Subcutaneous adipose tissue (tissue), 4 donors: ENCODE results near the gene UTY. TPM values are rescaled to one million over a fixed set of nuclear protein-coding genes. Genes with fewer than 3 reads are reported as not detected.

Source experiments
- CTCF ChIP-seq: fragments of 450-650 bp; IDR thresholded peaks from one replicate; pipeline ENCODE4 v1.5.1; 2016; ENCODE audit warnings: low read depth, mild to moderate bottlenecking, control low read depth, antibody characterized with exemption, moderate library complexity
- total RNA-seq, 4 donors: library from RNA; depleted of rRNA; stranded (reverse); fragments of >200 nt; gene quantifications; one replicate each; pipeline ENCODE4 v1.1.0, GENCODE V29; 2016

UTY gene
- total RNA-seq: 10 to 100 TPM in 2 of 4 donors, not detected in 2; 40.9 to 55.1 TPM

- TF ChIP-seq CTCF: no peak
These were observed at the start of gene UTY for GRCh38 chrY:13479828-13480227. TSS of gene UTY (minus strand) at chrY:13480033. CDS start at chrY:13479665, 368 bp downstream.

- no peak for TF ChIP-seq CTCF
These were observed 40.6 kb upstream of the UTY start for GRCh38 chrY:13520474-13520873.

- TF ChIP-seq CTCF: no peak
These were observed 21.4 kb upstream of the UTY start for GRCh38 chrY:13501215-13501614.

- no peak for TF ChIP-seq CTCF
These were observed 13.9 kb upstream of the UTY start for GRCh38 chrY:13493737-13494136.

GRCh38 chrY:13492408-13492807 is 12.6 kb upstream of the UTY start:
- no peak for TF ChIP-seq CTCF

GRCh38 chrY:13488738-13489137 is 8.9 kb upstream of the UTY start:
- TF ChIP-seq CTCF: no peak

- TF ChIP-seq CTCF: no peak
These were observed 617 bp downstream of the UTY start for GRCh38 chrY:13479121-13479711.
